RWPE2 (cell line): Measurements from ENCODE around the gene SMPDL3A.
"Not testable (repeated sequence)": the region's sequence is repeated elsewhere in the genome, so short reads cannot be mapped to it uniquely, and the experiment has no call there.

Experiments
- ATAC-seq: fragments of 200-7000 bp; cut with Tn5 transposase; 3 replicates; pipeline ENCODE4 v1.9.1; 2021; ENCODE audit warnings: low read depth
- DNase-seq: peaks from one replicate; pipeline ENCODE4 v3.0.0-alpha.2; 2020; ENCODE audit warnings: low spot score
- H3K27ac ChIP-seq: fragments of 450-650 bp; 2 replicates; pipeline ENCODE4 v1.5.1; 2017; ENCODE audit warnings: mild to moderate bottlenecking; ENCODE audit not compliant: poor library complexity, severe bottlenecking
- H3K27me3 ChIP-seq: fragments of 250-450 bp; sonication (Bioruptor Pico); 2 replicates; pipeline ENCODE4 v1.5.1; 2021; ENCODE audit warnings: mild to moderate bottlenecking, moderate library complexity; ENCODE audit not compliant: insufficient read depth, poor library complexity, severe bottlenecking
- H3K36me3 ChIP-seq: fragments of 250-450 bp; sonication (Bioruptor Pico); 2 replicates; pipeline ENCODE4 v1.5.1; 2020; ENCODE audit warnings: low read depth, mild to moderate bottlenecking, moderate library complexity
- H3K4me1 ChIP-seq: fragments of 250-450 bp; sonication (Bioruptor Pico); 2 replicates; pipeline ENCODE4 v1.5.1; 2021; ENCODE audit warnings: mild to moderate bottlenecking, moderate library complexity; ENCODE audit not compliant: insufficient read depth, poor library complexity, severe bottlenecking
- H3K4me3 ChIP-seq: fragments of 250-450 bp; sonication (Bioruptor Pico); 2 replicates; pipeline ENCODE4 v1.5.1; 2021; ENCODE audit warnings: mild to moderate bottlenecking, moderate library complexity; ENCODE audit not compliant: severe bottlenecking
- H3K9me3 ChIP-seq: fragments of 250-450 bp; sonication (Bioruptor Pico); 2 replicates; pipeline ENCODE4 v1.5.1; 2021; ENCODE audit warnings: mild to moderate bottlenecking, moderate library complexity; ENCODE audit not compliant: severe bottlenecking
- TF ChIP-seq, protein P1 (sequence below): fragments of 450-650 bp; IDR thresholded peaks from one replicate; pipeline ENCODE4 v1.5.1; 2017; ENCODE audit warnings: mild to moderate bottlenecking, moderate library complexity; ENCODE audit not compliant: poor library complexity, severe bottlenecking

The SMPDL3A gene

GRCh38 chr6:122747573-122747972, 41.5 kb upstream of the SMPDL3A start:
- Histone ChIP-seq H3K4me1 (no peaks in the 10 kb centered on the region), H3K9me3 (no peaks in the 10 kb centered on the region), H3K4me3 (no peak overlapping the region), H3K27me3 (no peaks in the 10 kb centered on the region), H3K27ac (no peak overlapping the region), H3K36me3 (no peaks in the 10 kb centered on the region)
- DNase-seq (no peak), ATAC-seq (no peak)
- TF ChIP-seq, protein P1, sequence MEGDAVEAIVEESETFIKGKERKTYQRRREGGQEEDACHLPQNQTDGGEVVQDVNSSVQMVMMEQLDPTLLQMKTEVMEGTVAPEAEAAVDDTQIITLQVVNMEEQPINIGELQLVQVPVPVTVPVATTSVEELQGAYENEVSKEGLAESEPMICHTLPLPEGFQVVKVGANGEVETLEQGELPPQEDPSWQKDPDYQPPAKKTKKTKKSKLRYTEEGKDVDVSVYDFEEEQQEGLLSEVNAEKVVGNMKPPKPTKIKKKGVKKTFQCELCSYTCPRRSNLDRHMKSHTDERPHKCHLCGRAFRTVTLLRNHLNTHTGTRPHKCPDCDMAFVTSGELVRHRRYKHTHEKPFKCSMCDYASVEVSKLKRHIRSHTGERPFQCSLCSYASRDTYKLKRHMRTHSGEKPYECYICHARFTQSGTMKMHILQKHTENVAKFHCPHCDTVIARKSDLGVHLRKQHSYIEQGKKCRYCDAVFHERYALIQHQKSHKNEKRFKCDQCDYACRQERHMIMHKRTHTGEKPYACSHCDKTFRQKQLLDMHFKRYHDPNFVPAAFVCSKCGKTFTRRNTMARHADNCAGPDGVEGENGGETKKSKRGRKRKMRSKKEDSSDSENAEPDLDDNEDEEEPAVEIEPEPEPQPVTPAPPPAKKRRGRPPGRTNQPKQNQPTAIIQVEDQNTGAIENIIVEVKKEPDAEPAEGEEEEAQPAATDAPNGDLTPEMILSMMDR: no peak

DNA sequence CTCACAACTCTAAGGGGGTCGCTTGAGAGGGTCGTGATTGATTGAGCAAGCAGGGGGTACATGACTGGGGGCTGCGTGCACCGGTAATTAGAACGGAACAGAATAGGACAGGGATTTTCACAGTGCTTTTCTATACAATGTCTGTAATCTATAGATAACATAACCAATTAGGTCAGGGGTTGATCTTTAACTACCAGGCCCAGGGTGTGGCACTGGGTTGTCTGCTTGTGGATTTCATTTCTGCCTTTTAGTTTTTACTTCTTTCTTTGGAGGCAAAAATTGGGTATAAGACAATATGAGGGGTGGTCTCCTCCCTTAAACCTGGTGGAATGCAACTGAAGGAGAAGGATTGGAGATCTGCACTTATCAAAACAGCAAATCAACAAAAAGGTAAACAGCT, 40.1 kb upstream of the SMPDL3A start:
- not testable (repeated sequence) for H3K4me1 ChIP-seq, H3K36me3 ChIP-seq, H3K27me3 ChIP-seq, DNase-seq, ATAC-seq, H3K4me3 ChIP-seq, H3K9me3 ChIP-seq, H3K27ac ChIP-seq

GRCh38 chr6:122749451-122750050, 39.5 kb upstream of the SMPDL3A start:
- no peak overlapping the region for H3K27ac ChIP-seq
- no peak overlapping the region for H3K4me3 ChIP-seq
- H3K9me3 ChIP-seq: no peaks in the 10 kb centered on the region
- TF ChIP-seq, protein P1: no peak
- ATAC-seq (no peak), DNase-seq (no peak)
- H3K4me1 ChIP-seq: no peaks in the 10 kb centered on the region
- no peaks in the 10 kb centered on the region for H3K27me3 ChIP-seq
- no peaks in the 10 kb centered on the region for H3K36me3 ChIP-seq

- Histone ChIP-seq H3K9me3 (no peaks in the 10 kb centered on the region), H3K27ac (no peak overlapping the region), H3K4me1 (no peaks in the 10 kb centered on the region), H3K27me3 (no peaks in the 10 kb centered on the region), H3K4me3 (no peak overlapping the region), H3K36me3 (no peaks in the 10 kb centered on the region)
- ATAC-seq (no peak), DNase-seq (no peak)
- TF ChIP-seq, protein P1: no peak
Observed at GRCh38 chr6:122751326-122751725, 37.7 kb upstream of the SMPDL3A start.

DNA sequence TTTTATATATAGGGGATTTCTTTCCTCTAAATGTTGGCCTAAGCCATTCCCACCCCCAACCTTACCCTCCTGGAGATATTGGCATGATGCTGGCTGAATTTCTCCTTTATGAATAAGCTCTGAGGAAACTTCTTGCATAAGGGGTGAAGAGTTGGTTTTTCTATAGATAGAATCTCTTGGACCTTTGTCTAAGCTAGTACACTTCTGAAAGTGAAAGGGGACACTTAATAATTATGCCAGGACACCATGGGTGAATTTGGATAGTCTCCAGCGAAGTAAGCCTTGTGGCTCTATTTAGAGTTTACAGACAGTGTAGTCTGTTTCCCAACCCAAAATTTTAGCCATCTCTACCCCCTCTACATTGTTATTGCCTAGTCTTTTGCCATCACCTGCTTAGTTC, 36.6 kb upstream of the SMPDL3A start:
- Histone ChIP-seq H3K4me3 (no peak overlapping the region), H3K9me3 (no peaks in the 10 kb centered on the region), H3K27ac (no peak overlapping the region), H3K4me1 (no peaks in the 10 kb centered on the region), H3K36me3 (no peaks in the 10 kb centered on the region), H3K27me3 (no peaks in the 10 kb centered on the region)
- ATAC-seq: no peak
- TF ChIP-seq, protein P1: no peak
- no peak for DNase-seq
